Fibroblast of mammary gland (primary cell): Measurements from ENCODE around the gene PAFAH1B2.

Experiments used
- DNase-seq: peaks from one replicate; pipeline ENCODE4 v3.0.0-alpha.2; 2010; ENCODE audit warnings: low read depth
- H3K4me3 ChIP-seq: 2 replicates; pipeline ENCODE4 v1.5.1; 2011; ENCODE audit warnings: low read depth, mild to moderate bottlenecking, low read length, moderate library complexity; ENCODE audit not compliant: control insufficient read depth
- TF ChIP-seq, protein P1 (sequence below): conservative IDR thresholded peaks from 2 replicates; pipeline ENCODE4 v1.5.1; 2011; ENCODE audit warnings: low read depth, low read length, inconsistent platforms; ENCODE audit not compliant: control insufficient read depth, insufficient read depth

Gene PAFAH1B2

GRCh38 chr11:117159892-117160291, 15.8 kb downstream of the PAFAH1B2 start:
- DNase-seq, result no peak
- no peak overlapping the region for H3K4me3 ChIP-seq
- TF ChIP-seq, protein P1, sequence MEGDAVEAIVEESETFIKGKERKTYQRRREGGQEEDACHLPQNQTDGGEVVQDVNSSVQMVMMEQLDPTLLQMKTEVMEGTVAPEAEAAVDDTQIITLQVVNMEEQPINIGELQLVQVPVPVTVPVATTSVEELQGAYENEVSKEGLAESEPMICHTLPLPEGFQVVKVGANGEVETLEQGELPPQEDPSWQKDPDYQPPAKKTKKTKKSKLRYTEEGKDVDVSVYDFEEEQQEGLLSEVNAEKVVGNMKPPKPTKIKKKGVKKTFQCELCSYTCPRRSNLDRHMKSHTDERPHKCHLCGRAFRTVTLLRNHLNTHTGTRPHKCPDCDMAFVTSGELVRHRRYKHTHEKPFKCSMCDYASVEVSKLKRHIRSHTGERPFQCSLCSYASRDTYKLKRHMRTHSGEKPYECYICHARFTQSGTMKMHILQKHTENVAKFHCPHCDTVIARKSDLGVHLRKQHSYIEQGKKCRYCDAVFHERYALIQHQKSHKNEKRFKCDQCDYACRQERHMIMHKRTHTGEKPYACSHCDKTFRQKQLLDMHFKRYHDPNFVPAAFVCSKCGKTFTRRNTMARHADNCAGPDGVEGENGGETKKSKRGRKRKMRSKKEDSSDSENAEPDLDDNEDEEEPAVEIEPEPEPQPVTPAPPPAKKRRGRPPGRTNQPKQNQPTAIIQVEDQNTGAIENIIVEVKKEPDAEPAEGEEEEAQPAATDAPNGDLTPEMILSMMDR, result no peak

DNA sequence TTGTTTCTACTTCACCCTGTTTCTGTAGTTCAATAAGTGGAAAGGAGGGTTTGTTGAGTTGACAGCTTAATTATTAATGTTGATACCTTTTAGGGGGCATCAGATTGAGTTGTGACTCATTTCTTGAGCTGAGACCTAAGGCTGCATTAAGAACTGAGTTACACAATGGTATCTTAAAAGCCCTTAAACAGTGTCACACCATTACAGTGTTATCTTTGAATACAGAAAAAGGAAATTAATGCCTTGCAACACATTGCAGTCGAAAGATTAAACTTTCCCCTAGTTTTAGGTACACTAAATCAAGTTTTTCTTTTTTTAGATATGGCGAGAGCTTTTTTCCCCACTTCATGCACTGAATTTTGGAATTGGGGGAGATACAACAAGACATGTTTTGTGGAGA, 16.7 kb downstream of the PAFAH1B2 start:
- TF ChIP-seq, protein P1, result no peak
- no peak overlapping the region for H3K4me3 ChIP-seq
- no peak for DNase-seq

DNA sequence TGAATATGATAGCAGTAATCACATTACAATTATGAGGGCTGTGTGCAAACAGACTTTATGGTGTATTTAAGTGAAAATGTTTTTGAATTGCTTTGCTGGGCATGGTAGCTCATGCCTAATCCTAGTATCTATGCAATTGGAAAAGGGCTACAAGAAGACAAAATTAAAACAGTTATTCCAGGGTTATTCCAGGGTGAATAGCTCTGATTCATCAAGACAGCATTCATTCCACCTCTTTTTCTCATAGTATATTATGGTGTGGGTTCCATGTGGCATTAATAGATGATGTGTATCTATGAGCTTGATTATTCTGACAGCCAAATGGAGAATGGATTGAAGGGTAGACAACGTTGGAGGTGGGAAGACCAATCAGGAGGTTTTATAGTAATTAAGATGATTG, 22.4 kb downstream of the PAFAH1B2 start:
- TF ChIP-seq, protein P1, result no peak
- peak; percentile 17 for DNase-seq
- no peak overlapping the region for H3K4me3 ChIP-seq

GRCh38 chr11:117169736-117170135, 25.6 kb downstream of the PAFAH1B2 start:
- TF ChIP-seq, protein P1, result no peak
- no peak overlapping the region for H3K4me3 ChIP-seq
- no peak for DNase-seq

GRCh38 chr11:117170210-117170609, 26.1 kb downstream of the PAFAH1B2 start:
- peak; percentile 22 for DNase-seq
- TF ChIP-seq, protein P1, result no peak
- no peak overlapping the region for H3K4me3 ChIP-seq

- TF ChIP-seq, protein P1, result no peak
- no peak overlapping the region for H3K4me3 ChIP-seq
- DNase-seq, result no peak
Observed at GRCh38 chr11:117171007-117171403, 26.9 kb downstream of the PAFAH1B2 start.
